GM21528 (cell line): Measurements from ENCODE around the gene PRR20A.
"Not testable (repeated sequence)": the region's sequence is repeated elsewhere in the genome, so short reads cannot be mapped to it uniquely, and the experiment has no call there.

Experiments used
- ATAC-seq: cut with Tn5 transposase; IDR thresholded peaks from one replicate; pipeline ENCODE4 v1.9.1; 2021; ENCODE audit warnings: mild to moderate bottlenecking, moderate library complexity; ENCODE audit not compliant: unreplicated experiment, low FRiP score

The PRR20A gene

GRCh38 chr13:57140235-57140968, at the start of gene PRR20A:
Gene PRR20A, plus strand, starts transcription at chr13:57140918. Its CDS starts 387 bp downstream, at chr13:57141305.
- ATAC-seq, result not testable (repeated sequence)

GRCh38 chr13:57114945-57115344, 25.8 kb upstream of the PRR20A start:
- no peak for ATAC-seq

GRCh38 chr13:57123681-57124080, 17.0 kb upstream of the PRR20A start:
- no peak for ATAC-seq

- ATAC-seq, result no peak
Measured at GRCh38 chr13:57128909-57129308, 11.8 kb upstream of the PRR20A start.

- no peak for ATAC-seq
Measured at GRCh38 chr13:57136093-57136492, 4.6 kb upstream of the PRR20A start.

GRCh38 chr13:57137585-57137984, 3.1 kb upstream of the PRR20A start:
- no peak for ATAC-seq

- no peak for ATAC-seq
Measured at GRCh38 chr13:57138988-57139387, 1.7 kb upstream of the PRR20A start.

GRCh38 chr13:57139781-57140180, 937 bp upstream of the PRR20A start:
- not testable (repeated sequence) for ATAC-seq

- ATAC-seq, result not testable (repeated sequence)
Measured at GRCh38 chr13:57147188-57147587, 6.5 kb downstream of the PRR20A start, which contains the start of gene PRR20B. Gene PRR20B, plus strand, starts transcription at chr13:57147488. Its CDS starts 387 bp downstream, at chr13:57147875.

- not testable (repeated sequence) for ATAC-seq
Measured at GRCh38 chr13:57148106-57148505, 7.4 kb downstream of the PRR20A start.

- not testable (repeated sequence) for ATAC-seq
Measured at GRCh38 chr13:57153761-57154160, 13.0 kb downstream of the PRR20A start, which contains the start of gene PRR20C. Gene PRR20C, plus strand, starts transcription at chr13:57154061. Its CDS starts 387 bp downstream, at chr13:57154448.

GRCh38 chr13:57160332-57160731, 19.6 kb downstream of the PRR20A start, which contains the start of gene PRR20D:
Gene PRR20D, plus strand, starts transcription at chr13:57160632. Its CDS starts 387 bp downstream, at chr13:57161019.
- ATAC-seq, result not testable (repeated sequence)

- ATAC-seq, result not testable (repeated sequence)
Measured at GRCh38 chr13:57166897-57167296, 26.2 kb downstream of the PRR20A start, which contains the start of gene PRR20E. Gene PRR20E, plus strand, starts transcription at chr13:57167197. Its CDS starts 387 bp downstream, at chr13:57167584.

GRCh38 chr13:57191667-57192066, 50.9 kb downstream of the PRR20A start:
- ATAC-seq, result no peak
